ENCODE measurements around the gene DHCR24.

The DHCR24 gene

DNA sequence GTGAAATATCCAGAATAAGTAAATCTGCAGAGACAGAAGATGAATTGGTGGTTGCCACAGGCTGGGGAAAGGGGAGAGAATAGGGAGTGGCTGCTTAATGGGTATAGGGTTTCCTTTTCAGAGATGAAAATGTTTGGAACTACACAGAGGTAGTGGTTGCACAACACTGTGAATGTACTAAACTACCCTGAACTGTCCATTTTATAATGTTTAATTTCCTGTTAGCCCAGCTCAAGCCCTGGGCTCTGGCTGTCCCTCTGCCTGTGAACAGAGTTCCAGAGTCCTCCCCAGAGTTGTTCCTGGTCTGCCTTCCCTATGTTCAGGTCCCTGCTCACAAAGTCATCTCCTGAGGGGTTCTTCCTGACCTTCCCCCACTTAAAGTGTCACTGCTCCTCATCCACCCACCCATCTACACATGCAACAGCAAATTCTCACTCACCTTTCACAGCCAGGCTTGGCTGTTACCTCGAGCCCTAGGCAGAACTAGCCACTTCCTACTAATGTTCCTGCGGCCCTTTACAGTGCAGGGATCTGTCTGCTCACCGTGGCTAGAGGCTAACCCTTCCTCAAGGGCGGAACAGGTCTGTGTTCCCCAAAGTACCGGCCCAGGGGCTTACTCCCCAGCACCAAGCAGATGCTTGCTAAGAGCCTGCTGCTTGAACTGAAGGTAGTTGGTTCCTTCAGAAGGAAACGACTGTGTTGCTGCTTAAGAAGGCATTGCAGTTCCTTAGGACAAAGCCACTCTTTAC is 22.4 kb downstream of the DHCR24 start:
- DNase-seq: no peak

DNA sequence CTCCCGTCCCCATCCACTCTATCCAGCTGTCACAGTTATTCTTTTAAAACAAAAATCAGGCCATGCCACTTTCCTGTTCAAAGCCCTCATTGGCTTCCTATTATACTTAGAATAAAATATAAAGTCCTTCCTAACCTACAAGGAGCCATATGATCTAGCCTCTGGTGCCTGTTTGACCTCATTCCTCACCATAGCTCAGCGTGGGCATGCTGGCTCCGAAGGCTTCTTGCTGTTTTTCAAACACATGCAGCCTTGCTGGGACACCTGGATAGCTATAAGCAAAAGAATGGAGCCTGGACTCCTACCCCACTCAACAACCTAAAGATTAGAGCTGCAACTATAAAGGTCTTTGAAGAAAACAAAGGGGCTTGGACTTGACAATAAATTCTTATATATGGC is 23.7 kb downstream of the DHCR24 start:
- DNase-seq: no peak

- DNase-seq: no peak
Observed at GRCh38 chr1:54861070-54861761, 25.8 kb downstream of the DHCR24 start.

DNA sequence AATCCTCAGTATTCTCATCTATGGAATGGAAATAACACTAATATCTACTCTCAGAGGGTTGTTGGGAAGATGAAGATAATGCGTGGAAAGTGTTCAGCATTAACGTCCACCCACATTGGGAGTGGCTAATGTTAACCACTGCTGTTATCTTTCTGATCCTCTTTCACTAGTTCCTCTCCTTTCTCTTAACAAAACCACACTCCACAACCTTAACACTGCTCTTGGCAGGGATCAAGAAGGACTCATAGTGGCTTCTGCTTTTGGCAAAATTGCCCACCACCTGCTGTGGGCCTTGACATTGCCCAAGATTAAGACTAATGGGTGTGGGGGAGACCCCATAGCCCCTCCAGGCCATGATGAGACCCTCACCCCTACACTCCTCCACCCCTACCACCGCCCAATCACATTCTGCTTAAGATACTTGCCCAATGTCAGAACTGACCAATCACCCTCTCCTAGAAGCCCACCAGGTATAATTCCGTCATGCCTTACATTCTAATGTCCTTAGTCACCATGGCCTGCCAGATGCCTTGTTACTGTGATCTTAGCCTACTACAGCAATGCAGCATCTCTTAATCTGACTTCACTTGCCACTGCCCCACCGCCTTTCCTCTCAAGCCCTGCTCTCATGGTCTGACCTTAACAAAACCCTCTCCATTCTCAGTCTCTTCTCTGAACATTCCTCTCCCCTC is 27.1 kb downstream of the DHCR24 start:
- DNase-seq: no peak

DNA sequence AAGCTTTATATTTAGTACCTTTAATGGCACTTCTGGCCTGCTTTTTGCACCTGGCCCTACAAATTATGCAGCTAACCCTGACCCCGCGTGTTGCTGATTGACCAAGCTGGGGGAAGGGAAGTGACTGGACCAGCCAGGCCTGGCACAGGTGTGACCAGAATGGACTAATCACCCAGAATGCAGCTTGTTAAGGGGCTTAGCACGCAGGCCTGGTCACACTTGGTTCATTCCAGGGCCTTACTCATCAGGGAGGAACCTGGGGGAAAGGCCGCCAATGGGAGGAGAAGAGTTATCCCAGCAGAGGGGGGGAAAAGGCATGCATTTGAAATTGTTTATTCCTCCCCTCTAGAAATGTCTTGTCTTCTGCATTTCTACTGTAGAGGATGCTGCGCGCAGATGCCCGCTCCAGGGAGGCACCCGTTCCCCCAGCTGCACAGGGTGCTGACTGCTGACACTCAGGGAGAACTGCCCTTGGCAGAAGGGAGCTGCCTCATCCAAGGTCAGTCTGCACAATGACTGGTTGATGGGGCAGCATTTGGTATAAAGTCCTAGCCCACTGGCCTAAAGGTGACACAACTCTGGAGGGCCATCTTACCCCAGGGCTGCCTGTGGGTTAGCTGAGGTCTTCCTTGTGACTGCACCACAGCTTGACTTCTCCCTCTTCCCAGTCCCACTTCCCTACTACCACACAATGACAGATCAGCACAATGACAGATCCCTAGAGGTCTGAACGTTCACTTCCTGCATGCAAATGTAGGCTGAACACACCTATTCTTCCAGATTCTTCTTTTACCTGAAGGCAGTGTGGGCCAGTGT is 29.0 kb downstream of the DHCR24 start:
- DNase-seq: no peak

GRCh38 chr1:54857141-54857540 is 29.9 kb downstream of the DHCR24 start:
- DNase-seq: no peak

- no peak for DNase-seq
Observed at GRCh38 chr1:54854381-54855020, 32.5 kb downstream of the DHCR24 start.

- no peak for DNase-seq
Observed at GRCh38 chr1:54853793-54854370, 33.1 kb downstream of the DHCR24 start.

DNA sequence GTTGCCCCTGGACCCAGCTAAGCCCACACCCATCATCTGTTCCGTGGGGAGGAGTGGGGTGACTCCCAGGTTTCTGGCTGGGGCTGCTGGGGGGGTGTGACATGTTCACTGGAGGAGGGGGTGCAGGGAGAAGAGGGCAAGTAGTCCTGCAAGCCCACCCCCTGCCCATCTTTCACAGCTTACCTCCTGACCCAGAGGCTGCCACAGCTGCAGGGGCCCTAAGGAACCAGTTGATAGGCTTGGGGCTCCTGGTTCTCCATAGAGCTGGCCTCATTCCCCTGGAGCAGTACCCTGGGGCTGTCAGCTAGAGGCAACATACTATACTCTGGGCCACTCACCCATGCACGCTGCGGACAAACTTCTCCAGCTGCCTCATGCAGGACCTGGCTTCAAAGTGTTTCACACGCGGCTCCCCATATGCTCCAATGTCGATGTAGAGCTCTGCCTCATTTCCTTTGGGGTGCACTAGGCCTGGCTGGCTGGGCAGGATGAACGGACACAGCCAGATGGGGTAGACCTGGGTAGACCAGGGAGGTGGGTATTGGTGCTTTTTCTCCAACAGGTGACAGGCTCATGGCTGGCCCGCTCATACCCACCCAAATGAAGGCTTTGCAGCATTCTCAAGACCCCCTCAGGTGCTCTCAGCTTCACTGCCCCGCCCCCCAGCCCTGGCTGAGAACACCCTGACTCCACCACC is 33.8 kb downstream of the DHCR24 start:
- DNase-seq: no peak

- DNase-seq: no peak
Observed at GRCh38 chr1:54851936-54852524, 35.0 kb downstream of the DHCR24 start.

DNA sequence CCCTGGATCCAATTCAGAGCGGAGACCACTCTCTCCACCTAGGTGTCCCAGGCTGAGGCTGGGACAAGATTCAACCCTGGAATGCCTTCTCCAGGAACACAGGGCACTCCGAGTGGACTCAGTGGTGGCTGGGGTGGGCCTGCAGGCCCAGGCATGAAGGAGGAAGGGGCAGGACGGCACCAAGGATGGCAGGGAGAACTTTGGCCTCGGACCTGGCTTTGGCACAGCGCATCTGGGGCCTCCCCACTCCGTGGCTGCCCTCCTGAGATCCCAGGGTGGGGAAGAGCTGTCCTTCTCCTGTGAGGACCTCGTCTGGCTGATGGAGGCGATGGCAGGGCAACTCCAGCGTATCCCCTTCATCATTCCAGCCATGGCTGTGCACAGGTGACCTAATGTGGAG is 35.6 kb downstream of the DHCR24 start:
- no peak for DNase-seq

GRCh38 chr1:54850737-54851136 is 36.3 kb downstream of the DHCR24 start:
- no peak for DNase-seq

DNA sequence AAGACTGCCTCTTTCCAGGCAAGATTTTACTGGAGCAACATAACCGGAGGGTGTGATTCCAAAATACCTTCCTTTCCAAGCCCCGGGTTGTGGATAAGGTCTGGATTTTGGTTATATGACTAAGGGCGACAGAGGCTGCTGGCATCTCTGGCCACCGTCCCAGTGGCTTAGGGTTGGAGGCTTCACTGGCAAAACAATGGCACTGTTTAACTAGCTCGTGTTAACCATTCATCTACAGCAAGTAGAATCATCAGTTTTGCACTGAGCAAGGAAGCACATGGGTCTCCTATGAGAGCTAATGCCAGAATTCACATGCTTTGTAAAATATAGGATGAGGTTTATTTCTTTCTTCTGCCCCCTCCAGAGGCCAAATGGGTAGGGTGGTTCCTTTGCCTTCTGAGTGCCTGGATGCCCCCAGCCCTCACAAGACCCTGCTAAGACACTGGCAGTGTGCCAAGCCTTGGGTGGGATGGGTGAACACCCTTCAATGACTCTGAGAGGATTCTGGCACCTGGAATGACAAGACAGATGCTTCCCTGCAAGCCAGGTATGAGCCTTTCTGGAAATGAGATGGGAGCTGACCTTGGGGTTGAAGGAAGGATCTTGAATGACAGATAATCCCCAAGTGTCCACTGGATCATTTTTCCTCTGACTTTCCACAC is 36.8 kb downstream of the DHCR24 start:
- DNase-seq: no peak

GRCh38 chr1:54849219-54850068 is 37.6 kb downstream of the DHCR24 start:
- DNase-seq: no peak

DNA sequence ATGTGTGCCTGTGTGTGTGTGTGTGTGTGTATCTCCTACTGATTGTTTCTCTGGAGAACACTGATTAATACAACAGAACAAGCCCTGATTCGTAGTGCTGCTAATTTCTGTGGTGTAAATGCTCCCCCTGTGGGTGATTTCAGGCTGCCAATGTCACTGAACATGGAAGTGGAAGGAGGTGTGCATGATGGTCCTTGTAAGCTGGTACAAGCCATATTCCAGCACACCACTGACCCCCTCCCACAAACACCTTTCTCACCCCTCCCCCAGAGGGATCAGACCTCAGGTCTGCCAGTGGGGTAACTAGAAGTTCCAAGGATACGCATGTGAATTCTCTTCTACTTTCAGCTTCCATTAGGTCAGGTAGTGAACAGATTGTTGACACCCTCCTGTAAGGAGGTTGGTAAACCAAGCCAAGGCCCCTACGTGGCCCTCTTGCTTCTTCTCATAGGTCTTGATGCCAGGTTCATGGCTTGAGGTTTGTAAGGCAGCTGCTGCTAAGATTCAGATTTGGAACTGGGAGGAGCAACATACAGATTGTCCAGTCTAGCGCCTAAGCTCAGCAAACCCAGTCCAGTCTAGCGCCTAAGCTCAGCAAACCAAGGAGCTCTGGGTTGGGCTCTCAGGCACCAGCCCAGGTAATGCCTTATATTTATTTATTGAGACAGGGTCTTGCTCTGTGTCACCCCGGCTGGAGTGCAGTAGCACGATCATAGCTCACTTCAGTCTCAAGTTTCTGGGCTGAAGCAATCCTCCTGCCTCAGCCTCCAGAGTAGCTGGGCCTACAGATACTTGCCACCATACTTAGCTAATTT is 38.7 kb downstream of the DHCR24 start:
- DNase-seq: no peak

- DNase-seq: no peak
Observed at GRCh38 chr1:54846716-54847284, 40.2 kb downstream of the DHCR24 start.

DNA sequence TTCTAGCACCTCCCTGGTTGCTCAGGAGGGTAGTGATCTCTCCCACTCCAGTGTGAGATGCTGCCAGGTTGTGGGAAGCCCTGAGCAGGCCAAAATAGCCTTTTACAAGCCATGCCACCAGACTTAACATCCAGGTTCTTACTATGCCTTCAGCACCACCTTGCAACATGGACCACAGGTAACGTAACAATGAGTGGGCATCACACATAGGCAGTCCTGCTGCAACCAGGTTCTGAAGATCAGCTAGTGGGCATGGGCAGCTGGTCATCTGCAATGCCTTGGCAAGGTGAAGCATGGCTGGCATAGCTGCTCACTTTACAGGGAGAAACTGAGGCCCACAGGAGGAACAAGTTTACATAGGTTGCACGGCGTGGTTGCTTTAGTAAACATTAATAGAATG is 40.7 kb downstream of the DHCR24 start:
- no peak for DNase-seq

GRCh38 chr1:54845772-54846171 is 41.2 kb downstream of the DHCR24 start:
- DNase-seq: no peak

All from stimulated activated naive CD4-positive, alpha-beta T cell treated with Interleukin-2 at 50 U/mL for 16 hours (primary cell).